GM21515 (cell line): ENCODE results near the gene TMEM9B.
"Not testable (repeated sequence)": the region's sequence is repeated elsewhere in the genome, so short reads cannot be mapped to it uniquely, and the experiment has no call there.

Experiments
- ATAC-seq: cut with Tn5 transposase; IDR thresholded peaks from one replicate; pipeline ENCODE4 v1.9.1; 2021; ENCODE audit not compliant: unreplicated experiment

Gene TMEM9B

DNA sequence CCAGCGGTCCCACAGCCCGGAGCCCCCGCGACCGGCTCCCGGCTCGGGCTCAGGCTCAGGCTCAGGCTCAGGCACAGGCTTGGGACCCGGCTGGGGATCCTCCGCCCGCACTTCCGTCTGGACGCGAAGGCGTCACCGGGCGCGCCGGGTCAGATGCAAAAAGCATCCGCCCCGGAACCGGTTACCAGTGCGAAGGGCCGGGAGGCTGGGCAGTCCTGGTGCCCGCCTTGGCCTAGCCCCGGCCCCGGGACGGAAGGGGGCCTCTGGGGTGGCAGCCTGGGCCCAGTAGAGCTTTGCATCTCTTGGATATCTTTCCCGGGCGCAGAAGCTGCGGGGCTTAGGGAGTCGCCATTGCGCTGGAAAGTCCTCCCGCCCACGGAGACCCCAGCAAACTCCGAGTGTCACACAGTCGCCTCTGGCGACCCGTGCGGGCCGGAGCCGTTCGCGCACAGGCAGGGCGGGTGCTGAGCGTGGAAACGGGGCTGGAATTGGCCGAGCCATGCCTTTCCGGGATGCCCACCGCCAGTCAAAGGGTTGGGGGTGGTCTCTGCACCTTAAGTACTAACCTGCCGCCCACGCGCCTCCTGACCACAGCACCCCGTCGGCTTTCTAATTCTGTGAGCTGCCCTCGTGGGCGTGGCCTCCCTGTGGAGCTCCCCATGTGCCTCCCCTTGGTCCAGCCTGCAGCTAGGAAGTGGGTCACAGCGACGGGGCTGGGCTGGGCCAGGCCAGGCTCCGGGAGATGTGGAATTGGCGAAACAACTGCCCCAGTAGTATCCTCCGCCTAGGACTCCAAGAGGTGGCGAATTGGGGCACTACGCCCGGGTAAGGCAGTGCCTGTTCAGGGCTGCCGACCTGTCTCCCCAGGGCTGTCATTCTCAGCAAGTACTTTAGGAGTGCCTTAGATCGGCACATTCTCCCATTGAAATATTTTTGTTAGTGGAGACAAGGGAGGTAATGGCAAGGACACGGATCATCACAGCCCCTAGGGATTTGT is at the start of gene TMEM9B:
TMEM9B (minus strand) TSS at position 119 of the 997 bp plus-strand sequence. CDS start 129 bp downstream, outside the sequence.
- ATAC-seq = peak; percentile 87

DNA sequence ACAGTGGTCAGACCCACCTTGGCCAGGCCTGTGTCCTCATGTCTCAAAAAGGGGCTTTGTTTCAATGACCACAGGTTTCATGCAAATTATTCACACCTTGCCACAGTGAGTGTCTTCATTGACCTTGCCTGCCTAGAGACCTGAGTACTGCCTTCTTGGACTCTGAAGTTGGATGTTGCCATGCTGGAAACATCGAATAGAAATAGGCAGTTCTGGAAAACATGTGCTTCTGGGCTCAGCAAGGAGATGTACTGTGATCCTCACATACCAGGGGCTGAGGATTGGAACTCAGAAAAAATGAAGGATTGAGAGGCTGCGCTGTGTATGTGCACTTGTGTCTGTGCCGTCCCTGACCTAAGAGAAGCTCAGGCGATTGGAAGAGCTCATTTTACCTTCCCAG is 49.1 kb upstream of the TMEM9B start:
- no peak for ATAC-seq

DNA sequence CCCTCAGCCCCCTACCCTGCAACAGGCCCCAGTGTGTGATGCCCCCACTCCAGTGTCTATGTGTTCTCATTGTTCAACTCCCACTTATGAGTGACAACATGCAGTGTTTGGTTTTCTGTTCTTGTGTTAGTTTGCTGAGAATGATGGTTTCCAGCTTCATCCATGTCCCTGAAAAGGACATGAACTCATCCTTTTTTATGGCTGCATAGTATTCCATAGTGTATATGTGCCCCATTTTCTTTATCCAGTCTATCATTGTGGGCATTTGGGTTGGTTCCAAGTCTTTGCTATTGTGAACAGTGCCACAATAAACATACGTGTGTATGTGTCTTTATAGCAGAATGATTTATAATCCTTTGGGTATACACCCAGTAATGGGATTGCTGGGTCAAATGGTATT is 45.3 kb upstream of the TMEM9B start:
- not testable (repeated sequence) for ATAC-seq

DNA sequence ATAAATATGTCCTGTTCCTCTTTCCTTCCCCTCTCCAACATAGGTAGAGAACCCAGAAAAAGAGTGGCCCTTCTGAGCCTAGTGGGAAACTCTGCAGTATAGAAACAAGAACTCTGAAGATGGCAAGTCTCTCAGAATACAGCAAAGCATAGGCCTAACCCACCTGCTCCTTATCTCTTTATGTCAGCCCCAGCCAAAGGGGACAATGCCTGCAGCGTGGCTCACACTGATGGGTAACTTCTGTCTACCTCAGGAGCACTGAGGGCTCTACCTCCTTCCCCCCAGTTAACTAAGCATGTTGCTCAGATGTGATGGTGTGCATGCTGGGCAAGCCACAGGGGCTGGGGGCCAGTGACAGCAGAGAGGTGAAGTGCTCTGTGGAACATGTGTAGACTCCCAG is 44.4 kb upstream of the TMEM9B start:
- ATAC-seq = no peak

DNA sequence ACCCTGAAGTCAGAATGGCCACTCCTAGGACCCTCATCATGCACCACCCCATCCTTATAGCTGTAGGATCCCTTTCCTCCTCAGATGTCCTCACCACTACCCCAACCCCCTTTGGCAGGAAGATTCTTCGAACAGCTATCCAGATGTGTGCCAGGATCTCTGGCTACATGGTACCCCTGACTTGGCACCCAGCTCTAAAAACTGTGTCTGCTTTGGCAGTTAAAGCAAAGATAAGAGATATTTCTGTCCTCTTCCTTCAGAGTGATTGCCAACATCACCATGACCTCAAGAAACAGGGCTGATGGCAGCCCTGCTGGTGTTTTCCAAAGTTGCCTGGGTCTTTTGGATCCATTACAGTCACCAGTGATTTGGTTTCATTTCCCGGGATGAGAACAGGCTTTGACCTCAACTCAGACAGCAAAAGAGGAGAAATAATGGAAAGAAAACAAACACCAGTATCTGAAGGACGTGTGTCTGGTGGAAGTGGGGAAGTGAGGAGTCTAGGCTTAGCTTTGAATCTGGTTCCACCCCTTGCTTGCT is 43.8 kb upstream of the TMEM9B start:
- ATAC-seq = no peak

DNA sequence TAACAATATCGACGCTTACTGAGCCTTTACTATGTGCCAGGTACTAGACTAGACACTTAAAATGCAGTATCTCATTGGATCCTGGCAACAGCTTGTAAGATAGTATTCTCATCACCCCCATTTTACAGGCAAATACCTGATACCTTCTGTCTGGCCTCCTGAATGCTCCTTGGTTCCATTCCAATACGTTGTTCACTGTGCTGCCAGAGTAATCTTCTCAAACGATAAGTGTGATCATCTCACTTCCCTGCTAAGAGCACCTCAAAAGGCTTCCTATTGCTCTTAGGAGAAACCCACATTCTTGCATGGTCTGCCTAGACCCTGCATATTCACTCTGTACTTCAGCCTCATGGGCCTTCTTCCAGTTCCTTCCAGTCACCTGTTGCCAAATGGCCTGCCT is 40.8 kb upstream of the TMEM9B start:
- no peak for ATAC-seq

DNA sequence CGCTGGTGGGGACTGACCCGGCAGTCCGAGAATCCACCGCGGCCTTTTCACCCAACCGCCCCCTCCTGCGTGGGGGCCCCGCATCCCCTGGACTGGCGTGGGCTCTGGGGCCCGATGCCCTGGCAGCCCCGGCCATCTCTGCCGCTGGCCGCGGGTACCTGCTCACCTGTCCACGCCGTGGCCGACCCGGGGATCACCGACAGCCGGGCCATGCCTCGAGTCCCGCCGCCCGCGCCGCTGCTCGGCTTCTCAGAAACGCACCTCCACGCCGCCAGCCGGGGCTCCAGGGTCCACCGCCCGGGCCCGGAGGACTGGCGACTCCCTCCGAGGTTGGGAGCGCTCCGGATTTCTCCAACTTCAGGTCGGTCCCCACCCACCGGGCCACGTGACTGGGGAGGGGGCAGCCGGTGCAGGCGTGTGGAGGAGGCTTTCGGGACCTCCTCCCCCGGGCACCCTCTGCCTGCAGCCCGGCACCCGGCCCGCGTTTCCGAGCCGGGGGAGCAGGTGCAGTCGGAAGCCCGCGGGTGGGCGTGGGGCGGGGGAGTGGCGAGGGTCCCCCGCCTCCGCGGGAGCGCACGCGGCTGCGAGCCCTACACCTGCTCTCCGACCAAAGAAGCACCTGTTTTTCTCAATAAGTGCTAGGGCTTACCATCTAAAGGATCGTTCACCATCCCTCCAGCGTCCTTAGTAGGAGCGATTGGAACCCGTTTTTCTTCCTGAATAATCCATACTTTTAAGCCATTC is 40.1 kb upstream of the TMEM9B start:
- no peak for ATAC-seq

DNA sequence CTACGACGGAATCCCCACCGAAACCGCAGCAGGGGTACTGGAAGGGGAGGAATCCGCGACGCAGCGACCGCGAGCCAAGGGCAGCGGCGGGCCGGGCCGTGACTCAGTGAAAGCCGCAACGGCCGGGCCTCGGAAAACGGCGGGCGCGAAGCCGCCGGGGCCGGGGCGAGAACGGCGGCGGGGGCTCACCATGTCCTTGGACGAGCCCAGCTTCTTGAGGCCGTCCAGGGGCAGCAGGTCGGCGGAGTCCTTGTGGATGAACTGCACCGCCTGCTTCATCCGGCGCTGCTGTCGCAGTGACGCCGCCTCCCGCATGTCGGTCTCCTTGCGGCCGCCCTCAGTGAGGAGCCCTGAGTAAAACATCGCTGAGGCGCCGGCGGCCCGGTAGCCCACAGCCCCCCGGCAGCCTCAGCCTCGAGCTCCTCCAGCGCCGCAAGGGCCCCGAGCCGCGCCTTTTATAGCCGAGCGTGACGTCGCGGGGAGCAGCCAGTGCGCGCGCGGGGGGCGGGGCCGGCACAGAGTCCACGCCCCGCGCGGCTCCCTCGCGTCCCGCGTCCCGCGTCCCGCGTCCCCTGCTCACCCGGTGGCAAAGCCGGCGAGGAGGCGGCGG is 39.4 kb upstream of the TMEM9B start, which contains the start of gene NRIP3:
NRIP3 (minus strand) TSS at position 429 of the 610 bp plus-strand sequence; CDS start at position 363, 66 bp downstream.
- no peak for ATAC-seq

DNA sequence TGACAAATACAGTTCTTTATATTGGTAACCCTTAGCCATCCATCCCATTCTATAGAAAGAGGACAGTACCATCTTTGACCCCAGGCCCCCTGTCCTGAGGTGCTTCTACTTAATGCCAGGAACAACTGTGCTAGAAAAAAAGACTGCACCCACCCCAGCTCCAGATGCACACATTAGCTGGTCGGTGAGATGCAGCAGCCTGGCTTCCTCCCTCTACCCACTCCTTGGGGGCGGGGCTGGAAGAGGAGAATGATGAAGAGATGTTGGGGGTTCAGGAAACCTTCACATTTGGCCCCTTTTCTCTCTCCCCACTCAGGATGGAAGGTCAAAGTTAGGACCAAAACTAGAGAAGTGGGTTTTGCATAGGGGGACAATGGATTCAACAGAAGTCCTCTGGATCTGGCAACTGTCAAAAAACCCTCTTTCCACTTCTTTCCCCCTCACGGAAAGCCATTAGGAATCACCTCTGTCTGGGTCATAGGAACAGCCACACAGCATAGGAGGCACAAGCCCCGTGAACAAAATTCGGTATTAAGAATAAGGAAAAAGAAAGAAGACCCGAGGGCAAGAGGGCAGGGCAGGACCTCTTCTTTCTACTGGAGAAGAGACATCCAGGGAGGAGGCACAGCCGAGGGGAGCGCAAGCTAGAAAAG is 38.8 kb upstream of the TMEM9B start:
- no peak for ATAC-seq

DNA sequence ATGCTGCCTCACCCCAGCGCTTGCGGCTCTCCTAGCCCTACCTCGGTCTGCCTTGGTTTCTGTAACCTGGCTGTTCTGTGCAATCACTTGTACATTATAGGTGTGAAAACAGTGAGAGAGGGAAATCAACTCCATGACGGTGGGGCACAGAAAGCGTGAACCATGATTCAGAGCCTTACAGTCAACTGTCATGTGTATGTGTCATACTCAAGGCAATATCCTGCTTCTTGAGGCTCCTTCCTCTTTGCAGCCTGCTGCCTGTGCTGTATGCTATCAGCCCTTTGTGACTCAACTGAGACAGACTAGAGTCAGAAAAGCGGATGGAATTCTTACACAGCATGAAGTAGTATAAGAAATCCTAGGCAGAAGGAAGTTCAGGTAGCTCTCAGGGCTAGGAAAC is 37.5 kb upstream of the TMEM9B start:
- ATAC-seq = no peak

DNA sequence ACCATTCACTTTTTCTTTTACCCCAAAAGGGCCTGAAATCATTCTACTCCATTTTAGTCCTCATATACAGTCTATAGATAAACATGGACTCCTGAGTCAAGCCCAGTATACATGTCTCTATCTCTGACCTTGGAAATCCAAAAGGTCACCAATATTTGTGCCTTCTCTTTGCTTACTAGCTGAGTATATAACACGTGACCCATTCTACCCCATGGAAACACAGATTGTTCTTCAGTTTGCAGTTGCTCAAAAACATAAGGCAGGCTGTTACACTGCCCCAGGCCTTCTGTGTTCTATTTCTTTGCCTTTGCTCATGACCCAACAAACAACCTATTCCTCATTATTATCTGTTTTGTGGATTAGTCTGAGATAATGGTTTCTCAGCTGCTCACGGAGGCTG is 33.8 kb upstream of the TMEM9B start:
- no peak for ATAC-seq

DNA sequence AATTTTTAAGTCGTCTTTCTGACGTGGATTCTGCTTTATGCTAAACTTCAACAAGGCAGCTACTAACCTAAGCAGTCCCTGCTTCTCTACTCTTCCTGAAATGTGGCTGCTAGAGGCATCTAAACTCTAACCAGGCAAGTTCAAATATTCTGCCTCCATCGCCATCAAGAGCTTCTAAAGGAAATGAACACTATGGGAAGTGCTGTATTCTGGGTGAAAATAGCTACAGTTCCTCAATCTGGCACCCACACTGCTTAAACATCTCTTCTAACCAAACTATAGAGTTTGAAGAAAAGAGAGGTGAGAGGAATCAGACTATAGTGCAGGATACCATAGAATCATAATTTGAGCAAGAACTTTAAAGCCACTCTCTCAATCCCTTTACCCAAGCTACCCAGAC is 33.2 kb upstream of the TMEM9B start:
- no peak for ATAC-seq

DNA sequence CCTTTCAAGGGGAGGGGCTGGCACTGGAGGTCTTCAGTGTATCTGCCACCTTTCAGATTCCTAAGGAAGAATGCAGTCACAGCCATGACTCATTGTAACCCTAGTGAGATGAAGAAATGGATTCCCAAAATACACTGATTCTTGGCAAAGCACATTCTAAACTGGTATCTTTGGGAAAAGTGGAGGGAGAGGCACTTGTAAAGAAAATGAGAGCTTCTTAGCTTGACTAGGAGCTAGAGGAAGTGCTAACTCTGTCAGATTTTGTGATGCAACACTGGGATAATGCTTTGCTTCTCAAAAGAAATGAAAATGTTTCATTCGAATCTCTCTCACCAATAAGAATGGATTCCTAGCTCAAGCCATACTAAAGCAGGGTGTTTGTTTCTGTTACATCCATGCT is 25.2 kb upstream of the TMEM9B start:
- no peak for ATAC-seq

DNA sequence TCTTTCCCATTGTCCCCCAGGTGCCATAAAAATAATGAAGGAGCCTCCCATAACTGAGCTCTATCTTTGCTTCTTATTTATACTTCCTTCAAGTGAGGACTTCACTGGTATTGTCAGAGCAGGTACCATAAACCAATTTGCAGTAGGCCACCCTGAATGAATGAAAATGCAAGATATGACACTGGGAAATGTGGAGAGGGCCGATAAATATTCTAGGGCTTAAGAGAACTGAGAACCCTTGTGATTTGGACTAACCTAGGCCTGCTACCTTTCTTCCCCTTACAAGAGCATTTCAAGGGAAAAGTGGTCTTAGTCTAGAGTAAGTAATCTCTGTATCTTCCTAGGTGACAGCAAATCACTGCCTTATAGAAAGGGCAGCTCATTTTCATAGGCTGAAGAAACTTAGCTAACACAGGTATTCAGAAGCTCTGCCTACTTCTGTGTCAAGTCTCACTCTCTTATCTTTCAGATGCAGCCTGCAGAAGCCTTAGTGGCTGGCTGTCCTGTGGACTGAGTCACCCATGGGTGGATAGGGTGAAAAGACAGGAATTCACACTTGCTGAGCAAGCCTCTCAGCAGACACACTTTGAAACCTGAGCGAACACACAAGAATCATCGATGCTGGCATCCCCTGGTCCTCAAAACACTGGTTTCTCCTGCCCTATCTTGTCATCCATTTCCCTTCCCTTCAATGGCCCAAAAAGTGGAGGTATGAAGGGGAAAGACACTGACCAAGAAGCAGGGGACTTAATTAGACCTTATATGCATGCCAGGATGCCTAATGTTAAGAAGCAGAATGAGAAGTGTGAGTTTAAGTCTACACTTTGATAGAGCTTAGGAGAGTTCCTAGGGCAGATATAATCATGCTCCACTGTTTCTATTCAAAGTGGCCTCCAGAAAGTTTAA is 24.3 kb upstream of the TMEM9B start:
- ATAC-seq = no peak

DNA sequence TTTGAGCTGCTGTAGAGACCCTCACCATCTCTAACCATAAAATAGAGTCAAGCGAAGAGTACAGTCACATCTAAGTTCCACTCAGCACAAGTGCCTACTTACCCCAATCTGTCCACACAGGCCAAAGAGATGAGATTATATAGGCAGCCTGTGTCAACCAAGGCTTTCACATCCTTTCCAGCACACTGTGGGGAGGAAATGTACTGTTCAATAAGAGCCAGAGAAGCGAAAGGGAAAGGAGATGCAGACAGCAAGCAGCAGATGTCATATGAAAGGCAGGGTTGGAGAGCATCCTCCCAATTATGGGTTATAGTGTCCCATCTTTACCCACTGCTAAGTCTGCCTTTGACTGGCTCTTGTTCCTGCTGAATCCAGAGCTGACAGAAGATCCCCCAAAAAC is 23.2 kb upstream of the TMEM9B start:
- ATAC-seq = no peak

DNA sequence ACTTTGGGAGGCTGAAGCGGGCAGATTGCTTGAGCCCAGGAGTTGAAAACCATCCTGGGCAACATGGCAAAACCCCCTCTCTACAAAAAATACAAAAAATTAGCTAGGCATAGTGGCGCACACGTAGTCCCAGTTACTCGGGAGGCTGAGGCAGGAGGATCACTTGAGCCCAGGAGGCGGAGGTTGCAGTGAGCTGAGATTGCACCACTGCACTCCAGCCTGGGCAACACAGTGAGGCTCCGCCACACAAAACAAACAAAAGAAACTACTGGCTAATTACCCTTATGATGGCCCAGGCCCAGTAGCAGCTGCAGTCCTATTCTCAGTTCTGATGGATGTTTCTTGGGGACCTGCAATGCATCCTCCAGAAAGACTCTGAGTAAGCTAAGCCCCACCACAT is 22.5 kb upstream of the TMEM9B start:
- not testable (repeated sequence) for ATAC-seq

DNA sequence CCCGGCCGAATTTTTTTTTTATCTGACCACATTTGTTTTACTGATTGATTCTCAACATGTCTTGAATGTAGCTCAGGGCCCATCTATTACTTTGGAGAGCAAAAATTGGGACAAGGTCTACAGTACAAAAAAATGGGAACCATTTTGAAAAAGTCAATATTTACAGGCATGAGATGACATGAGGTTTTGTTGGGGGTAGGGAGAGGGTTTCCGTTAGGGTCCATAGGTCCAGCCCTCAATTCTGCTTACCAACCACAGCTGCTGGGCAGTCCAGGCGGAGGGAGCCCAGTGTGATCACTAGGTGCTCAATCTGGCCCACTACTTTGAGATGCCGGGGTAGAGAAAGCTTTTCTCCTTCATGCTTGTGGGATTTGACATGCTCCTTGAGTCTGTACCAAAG is 21.2 kb upstream of the TMEM9B start:
- ATAC-seq = no peak

DNA sequence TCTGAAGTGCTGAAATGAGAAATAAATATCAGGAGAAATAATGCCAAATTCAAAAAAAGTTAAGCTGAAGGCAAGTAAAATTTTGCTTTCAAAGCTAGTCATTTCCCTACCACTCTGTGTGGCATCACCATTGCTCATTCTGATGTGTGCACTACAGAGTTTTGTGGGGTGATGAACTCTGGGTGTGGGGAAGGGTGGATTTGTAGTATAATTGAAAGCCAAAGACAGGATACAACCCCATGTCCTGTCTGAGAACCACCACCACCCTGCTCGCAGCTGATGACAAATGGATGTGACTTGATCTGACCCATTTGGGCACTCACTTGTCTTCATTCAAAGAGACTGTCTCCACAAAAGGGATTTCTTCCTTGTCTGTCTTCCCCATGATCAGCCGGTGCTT is 19.3 kb upstream of the TMEM9B start:
- no peak for ATAC-seq

DNA sequence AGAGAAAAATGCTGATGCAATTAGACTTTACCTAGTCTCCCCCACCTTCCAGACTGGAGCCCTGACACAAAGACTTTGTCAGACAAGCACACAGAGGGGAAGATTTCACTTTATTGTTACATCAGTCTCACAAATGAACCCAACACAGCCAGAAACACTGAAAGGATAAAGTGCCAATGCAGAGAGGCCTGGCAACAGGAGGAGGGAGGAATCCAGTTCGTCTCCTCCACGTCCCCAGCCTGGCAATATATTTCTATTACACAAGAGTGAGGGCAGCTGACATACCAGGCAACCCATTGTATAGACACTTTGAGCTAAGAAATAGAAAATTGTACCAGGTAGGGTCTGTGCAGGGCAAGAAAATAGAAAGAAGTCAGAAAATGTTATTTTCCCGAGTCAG is 16.2 kb upstream of the TMEM9B start:
- ATAC-seq = no peak

DNA sequence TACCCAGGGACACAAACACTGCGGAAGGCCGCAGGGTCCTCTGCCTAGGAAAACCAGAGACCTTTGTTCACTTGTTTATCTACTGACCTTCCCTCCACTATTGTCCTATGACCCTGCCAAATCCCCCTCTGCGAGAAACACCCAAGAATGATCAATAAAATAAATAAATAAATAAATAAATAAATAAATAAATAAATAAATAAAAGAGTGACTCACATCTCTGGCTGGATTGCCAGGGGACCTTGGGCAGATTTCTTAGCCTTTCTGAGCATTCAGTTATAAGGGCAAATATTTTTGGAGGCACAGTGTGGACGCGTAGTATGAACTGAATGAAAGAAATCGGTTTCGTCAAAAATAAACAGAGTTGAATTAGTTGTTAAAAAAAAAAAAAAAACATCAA is 15.1 kb upstream of the TMEM9B start:
- ATAC-seq = not testable (repeated sequence)
